ENCODE results near the gene C2orf49. TPM values are rescaled to one million over a fixed set of nuclear protein-coding genes. Genes with fewer than 3 reads are reported as not detected.

C2orf49 gene
- total RNA-seq, 4 donors from 2014 or later: 16.9 to 30.0 (median 20.7) TPM

DNA sequence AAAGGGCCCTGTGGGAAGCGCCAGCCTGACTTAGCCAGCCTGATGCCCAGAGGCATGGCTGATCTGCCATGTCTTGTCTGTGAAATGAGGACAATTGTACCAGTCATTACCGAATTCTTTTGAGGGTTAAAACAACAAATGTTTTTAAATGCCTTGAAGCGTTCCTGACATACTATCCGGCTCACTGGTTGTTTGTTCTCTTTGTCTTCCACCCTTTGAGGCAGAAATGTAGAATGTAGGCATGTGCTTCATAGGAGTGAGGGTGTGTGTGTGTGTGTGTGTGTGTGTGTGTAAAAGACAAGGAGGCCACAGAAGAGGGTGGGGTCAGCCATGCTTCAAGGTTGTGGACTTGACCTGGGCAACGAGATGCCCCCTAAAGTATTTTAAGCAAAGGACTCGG, 43.3 kb upstream of the C2orf49 start:
- TF ChIP-seq POLR2A (IDR thresholded peaks at IDR 0.05) (no peak), POLR2AphosphoS5 (IDR thresholded peaks at IDR 0.05) (no peak), EP300 (IDR thresholded peaks at IDR 0.05) (no peak)
- TF ChIP-seq, protein P1, sequence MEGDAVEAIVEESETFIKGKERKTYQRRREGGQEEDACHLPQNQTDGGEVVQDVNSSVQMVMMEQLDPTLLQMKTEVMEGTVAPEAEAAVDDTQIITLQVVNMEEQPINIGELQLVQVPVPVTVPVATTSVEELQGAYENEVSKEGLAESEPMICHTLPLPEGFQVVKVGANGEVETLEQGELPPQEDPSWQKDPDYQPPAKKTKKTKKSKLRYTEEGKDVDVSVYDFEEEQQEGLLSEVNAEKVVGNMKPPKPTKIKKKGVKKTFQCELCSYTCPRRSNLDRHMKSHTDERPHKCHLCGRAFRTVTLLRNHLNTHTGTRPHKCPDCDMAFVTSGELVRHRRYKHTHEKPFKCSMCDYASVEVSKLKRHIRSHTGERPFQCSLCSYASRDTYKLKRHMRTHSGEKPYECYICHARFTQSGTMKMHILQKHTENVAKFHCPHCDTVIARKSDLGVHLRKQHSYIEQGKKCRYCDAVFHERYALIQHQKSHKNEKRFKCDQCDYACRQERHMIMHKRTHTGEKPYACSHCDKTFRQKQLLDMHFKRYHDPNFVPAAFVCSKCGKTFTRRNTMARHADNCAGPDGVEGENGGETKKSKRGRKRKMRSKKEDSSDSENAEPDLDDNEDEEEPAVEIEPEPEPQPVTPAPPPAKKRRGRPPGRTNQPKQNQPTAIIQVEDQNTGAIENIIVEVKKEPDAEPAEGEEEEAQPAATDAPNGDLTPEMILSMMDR (IDR thresholded peaks at IDR 0.05): no peak
- Histone ChIP-seq H3K27ac (no peak overlapping the region), H3K36me3 (peaks cover 0 to 95% of the 10 kb centered on the region in 2 donors), H3K27me3 (no peaks in the 10 kb centered on the region), H3K9me3 (no peaks in the 10 kb centered on the region), H3K4me3 (no peak overlapping the region), H3K4me1 (no peaks in the 10 kb centered on the region)
- no peak for ATAC-seq
- WGBS, 2 donors (ENCODE audit: low coverage in 1 of 2): 76 to 82% methylated on average over 4 to 5 of the region's 6 CpGs

DNA sequence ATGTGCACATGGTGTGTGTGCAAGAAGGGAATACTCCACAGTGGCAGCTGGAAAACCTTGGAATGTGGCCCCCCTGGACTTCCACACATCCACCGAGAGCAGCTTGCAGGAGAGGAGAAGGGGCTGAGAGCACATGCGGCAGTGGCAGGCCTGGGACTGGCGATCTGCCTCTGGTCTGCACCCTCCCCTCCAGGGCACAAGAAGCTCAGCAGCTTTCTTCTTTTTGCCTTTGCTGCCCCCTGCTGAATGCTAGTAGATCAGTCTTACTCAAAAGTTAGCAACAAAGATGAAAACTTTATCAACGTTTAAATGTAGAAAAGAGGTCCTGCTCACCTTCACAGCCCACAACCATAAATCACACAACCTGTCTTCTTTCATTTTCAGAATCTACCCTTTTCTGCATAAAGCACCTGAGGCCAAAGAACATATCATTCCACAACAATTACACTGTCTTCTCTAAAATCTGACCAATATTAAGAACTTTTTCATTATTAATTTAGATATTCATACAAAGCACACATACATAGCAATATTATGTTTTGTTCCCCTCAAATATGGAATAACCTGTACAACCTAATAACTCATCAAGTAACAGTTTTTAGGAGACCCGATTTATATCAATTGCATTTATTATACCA, 42.4 kb upstream of the C2orf49 start:
- ATAC-seq: no peak
- Histone ChIP-seq H3K36me3 (peaks cover 0 to 86% of the 10 kb centered on the region in 2 donors), H3K27me3 (no peaks in the 10 kb centered on the region), H3K4me3 (no peak overlapping the region), H3K27ac (no peak overlapping the region), H3K4me1 (no peaks in the 10 kb centered on the region), H3K9me3 (no peaks in the 10 kb centered on the region)
- WGBS, 2 donors (ENCODE audit: low coverage in 1 of 2): 35 to 36% methylated on average over 5 of the region's 5 CpGs
- no peak for TF ChIP-seq POLR2AphosphoS5 (IDR thresholded peaks at IDR 0.05)
- TF ChIP-seq, protein P1 (IDR thresholded peaks at IDR 0.05): peak in 2 of 4 experiments; percentile 23 to 35

GRCh38 chr2:105296017-105296611, 41.2 kb upstream of the C2orf49 start:
- ATAC-seq: no peak
- whole genome bisulfite sequencing, 2 donors (ENCODE audit: low coverage in 1 of 2): 82 to 90% methylated on average over 6 to 7 of the region's 7 CpGs
- Histone ChIP-seq H3K27ac (no peak overlapping the region), H3K36me3 (peaks cover 0 to 74% of the 10 kb centered on the region in 2 donors), H3K27me3 (no peaks in the 10 kb centered on the region), H3K4me3 (no peak overlapping the region), H3K9me3 (no peaks in the 10 kb centered on the region), H3K4me1 (no peaks in the 10 kb centered on the region)
- TF ChIP-seq EP300 (IDR thresholded peaks at IDR 0.05) (no peak), POLR2A (IDR thresholded peaks at IDR 0.05) (no peak), POLR2AphosphoS5 (IDR thresholded peaks at IDR 0.05) (no peak)
- TF ChIP-seq, protein P1 (IDR thresholded peaks at IDR 0.05): no peak

GRCh38 chr2:105297216-105297615, 40.1 kb upstream of the C2orf49 start:
- TF ChIP-seq POLR2AphosphoS5 (IDR thresholded peaks at IDR 0.05) (no peak), EP300 (IDR thresholded peaks at IDR 0.05) (no peak), POLR2A (IDR thresholded peaks at IDR 0.05) (no peak)
- TF ChIP-seq, protein P1 (IDR thresholded peaks at IDR 0.05): no peak
- Histone ChIP-seq H3K36me3 (peaks cover 0 to 63% of the 10 kb centered on the region in 2 donors), H3K27ac (no peak overlapping the region), H3K4me3 (no peak overlapping the region), H3K27me3 (no peaks in the 10 kb centered on the region), H3K4me1 (no peaks in the 10 kb centered on the region), H3K9me3 (no peaks in the 10 kb centered on the region)
- 69 to 95% methylated on average over 4 to 6 of the region's 7 CpGs for WGBS, 2 donors (ENCODE audit: low coverage in 1 of 2)
- no peak for ATAC-seq

GRCh38 chr2:105298017-105298416, 39.3 kb upstream of the C2orf49 start:
- no peak overlapping the region for H3K27ac ChIP-seq
- no peaks in the 10 kb centered on the region for H3K9me3 ChIP-seq
- WGBS, 2 donors (ENCODE audit: low coverage in 1 of 2): 88 to 100% methylated on average over 3 of the region's 3 CpGs
- peaks cover 0 to 58% of the 10 kb centered on the region in 2 donors for H3K36me3 ChIP-seq
- no peaks in the 10 kb centered on the region for H3K4me1 ChIP-seq
- H3K4me3 ChIP-seq: no peak overlapping the region
- ATAC-seq: no peak
- TF ChIP-seq EP300 (IDR thresholded peaks at IDR 0.05) (no peak), POLR2A (IDR thresholded peaks at IDR 0.05) (no peak)
- TF ChIP-seq, protein P1 (IDR thresholded peaks at IDR 0.05): no peak
- H3K27me3 ChIP-seq: no peaks in the 10 kb centered on the region
